Upper lobe of right lung (tissue), 1 donor: Measurements from ENCODE around the gene SIRPA. TPM values are rescaled to one million over a fixed set of nuclear protein-coding genes. Genes with fewer than 3 reads are reported as not detected.

Source experiments
- ATAC-seq: fragments of 200-7000 bp; cut with Tn5 transposase; one replicate; pipeline ENCODE4 v1.9.1; 2020; ENCODE audit warnings: mild to moderate bottlenecking, moderate library complexity
- DNase-seq: peaks from one replicate; pipeline ENCODE4 v3.0.0-alpha.2; 2020
- H3K27ac ChIP-seq: fragments of 200-600 bp; one replicate; pipeline ENCODE4 v1.8.0; 2022
- H3K27me3 ChIP-seq: fragments of 200-600 bp; one replicate; pipeline ENCODE4 v1.8.0; 2022; ENCODE audit warnings: mild to moderate bottlenecking
- H3K36me3 ChIP-seq: fragments of 200-600 bp; one replicate; pipeline ENCODE4 v1.8.0; 2022
- H3K4me1 ChIP-seq: fragments of 200-600 bp; one replicate; pipeline ENCODE4 v1.8.0; 2022
- H3K4me3 ChIP-seq: fragments of 200-600 bp; one replicate; pipeline ENCODE4 v1.8.0; 2022; ENCODE audit warnings: mild to moderate bottlenecking
- H3K9me3 ChIP-seq: fragments of 200-600 bp; one replicate; pipeline ENCODE4 v1.8.0; 2022
- CTCF ChIP-seq: fragments of 200-600 bp; IDR thresholded peaks from one replicate; pipeline ENCODE4 v1.8.0; 2022; ENCODE audit warnings: antibody characterized with exemption
- intact Hi-C: fragments of 100-400 bp; cut with DNase I; formaldehyde crosslinking; loops from one replicate; pipeline ENCODE4 v1.11.0; 2022
- total RNA-seq: library from RNA; stranded (reverse); fragmentation: NEBNext Ultra II Directional; extraction: Animal tissue kit (Norgen Biotek cat#: 25700); gene quantifications from one replicate; pipeline ENCODE4 v1.2.1, GENCODE V29; 2021
- donor health status: DM: no; HTN: yes; CAD: no; lungs with severe emphysema.

SIRPA gene
- total RNA-seq, 1 donor from 2014 or later: 93.8 TPM

GRCh38 chr20:1856424-1856823 is 38.8 kb upstream of the SIRPA start:
- H3K27me3 ChIP-seq: peaks cover 4% of the 10 kb centered on the region
- no peak for TF ChIP-seq CTCF
- no peak overlapping the region for H3K27ac ChIP-seq
- no peaks in the 10 kb centered on the region for H3K4me1 ChIP-seq
- intact Hi-C loops: no loop called here
- no peak for DNase-seq
- H3K4me3 ChIP-seq: no peak overlapping the region
- no peak for ATAC-seq
- H3K36me3 ChIP-seq: no peaks in the 10 kb centered on the region
- H3K9me3 ChIP-seq: no peaks in the 10 kb centered on the region

- ATAC-seq: peak; percentile 42
- intact Hi-C loops: no loop called here
Observed at GRCh38 chr20:1857466-1857865, 37.7 kb upstream of the SIRPA start.

GRCh38 chr20:1858871-1859270 is 36.3 kb upstream of the SIRPA start:
- ATAC-seq: peak; percentile 82
- no peak for DNase-seq

More at GRCh38 chr20:1857466-1857865, 37.7 kb upstream of the SIRPA start:
- TF ChIP-seq CTCF: no peak
- H3K27me3 ChIP-seq: peaks cover 4% of the 10 kb centered on the region
- DNase-seq: no peak
- H3K4me1 ChIP-seq: no peaks in the 10 kb centered on the region
- no peak overlapping the region for H3K27ac ChIP-seq
- H3K36me3 ChIP-seq: no peaks in the 10 kb centered on the region
- H3K4me3 ChIP-seq: no peak overlapping the region
- H3K9me3 ChIP-seq: no peaks in the 10 kb centered on the region

GRCh38 chr20:1860446-1860845 is 34.8 kb upstream of the SIRPA start:
- Histone ChIP-seq H3K36me3 (no peaks in the 10 kb centered on the region), H3K4me1 (no peaks in the 10 kb centered on the region), H3K9me3 (no peaks in the 10 kb centered on the region), H3K4me3 (no peak overlapping the region), H3K27ac (no peak overlapping the region), H3K27me3 (peaks cover 4% of the 10 kb centered on the region)
- intact Hi-C loops: no loop called here
- no peak for ATAC-seq
- TF ChIP-seq CTCF: no peak
- no peak for DNase-seq

More at GRCh38 chr20:1858871-1859270, 36.3 kb upstream of the SIRPA start:
- no peaks in the 10 kb centered on the region for H3K9me3 ChIP-seq
- no peaks in the 10 kb centered on the region for H3K4me1 ChIP-seq
- H3K27ac ChIP-seq: no peak overlapping the region
- no peak for TF ChIP-seq CTCF
- H3K4me3 ChIP-seq: no peak overlapping the region
- intact Hi-C loops: no loop called here
- peaks cover 4% of the 10 kb centered on the region for H3K27me3 ChIP-seq
- no peaks in the 10 kb centered on the region for H3K36me3 ChIP-seq

- intact Hi-C loops: no loop called here
- Histone ChIP-seq H3K27me3 (peaks cover 4% of the 10 kb centered on the region), H3K9me3 (no peaks in the 10 kb centered on the region), H3K27ac (no peak overlapping the region), H3K4me3 (no peak overlapping the region), H3K4me1 (no peaks in the 10 kb centered on the region), H3K36me3 (no peaks in the 10 kb centered on the region)
- DNase-seq (no peak), ATAC-seq (no peak)
- no peak for TF ChIP-seq CTCF
Observed at GRCh38 chr20:1861347-1861976, 33.7 kb upstream of the SIRPA start.
